Mesenchymal stem cell (in vitro differentiated cells and primary cell): ENCODE data around the gene CALR.
A peak's percentile ranks its signal among the peaks of the same experiment; 100 is the strongest.

Experiments
- DNase-seq: peaks from one replicate; pipeline ENCODE4 v3.0.0-alpha.2; 2013
- H2AFZ ChIP-seq: one replicate; pipeline ENCODE4 v1.6.1; 2013; ENCODE audit warnings: low read depth, mild to moderate bottlenecking, control low read depth, inconsistent platforms, low read length, moderate library complexity
- H2AK5ac ChIP-seq: 2 replicates; pipeline ENCODE4 v1.6.1; 2013; ENCODE audit warnings: low read length, moderate library complexity, mild to moderate bottlenecking, inconsistent platforms; ENCODE audit not compliant: severe bottlenecking
- H2BK120ac ChIP-seq: one replicate; pipeline ENCODE4 v1.6.1; 2013; ENCODE audit warnings: low read depth, mild to moderate bottlenecking, inconsistent platforms, low read length, moderate library complexity
- H2BK12ac ChIP-seq, 2 experiments: one replicate each; pipeline ENCODE4 v1.6.1; 2013; ENCODE audit warnings: inconsistent platforms in 2 of 2, low read length in 2 of 2, mild to moderate bottlenecking in 2 of 2, moderate library complexity in 2 of 2, control low read depth in 1 of 2
- H2BK15ac ChIP-seq: one replicate; pipeline ENCODE4 v1.6.1; 2013; ENCODE audit warnings: mild to moderate bottlenecking, low read depth, inconsistent platforms; ENCODE audit not compliant: poor library complexity, severe bottlenecking
- H2BK5ac ChIP-seq: 2 replicates; pipeline ENCODE4 v1.6.1; 2013; ENCODE audit warnings: low read depth, mild to moderate bottlenecking, low read length, control low read depth, inconsistent platforms; ENCODE audit not compliant: poor library complexity, severe bottlenecking
- H3K14ac ChIP-seq, 2 experiments: one replicate each; pipeline ENCODE4 v1.6.1; 2013; ENCODE audit warnings: inconsistent platforms in 2 of 2, low read length in 2 of 2, control low read depth in 1 of 2, mild to moderate bottlenecking in 1 of 2, moderate library complexity in 1 of 2
- H3K18ac ChIP-seq, 2 experiments: one replicate each; pipeline ENCODE4 v1.6.1; 2013; ENCODE audit warnings: inconsistent platforms in 2 of 2, low read length in 2 of 2, control low read depth in 1 of 2, low read depth in 1 of 2, mild to moderate bottlenecking in 1 of 2
- H3K23ac ChIP-seq, 2 experiments: one replicate each; pipeline ENCODE4 v1.6.1; 2013; ENCODE audit warnings: inconsistent platforms in 2 of 2, low read length in 2 of 2, mild to moderate bottlenecking in 2 of 2, moderate library complexity in 2 of 2, control low read depth in 1 of 2
- H3K27ac ChIP-seq: 2 replicates; pipeline ENCODE4 v1.5.1; 2013; ENCODE audit warnings: mild to moderate bottlenecking, moderate library complexity, low read length, control low read depth, inconsistent platforms; ENCODE audit not compliant: poor library complexity, severe bottlenecking
- H3K27me3 ChIP-seq, 2 experiments: 2 replicates each; pipeline versions ENCODE4 v1.6.1 to v1.7.0; 2013; ENCODE audit warnings: low read length in 2 of 2, mild to moderate bottlenecking in 2 of 2, moderate library complexity in 2 of 2, control low read depth in 1 of 2, inconsistent platforms in 1 of 2; ENCODE audit not compliant: control insufficient read depth in 1 of 2, insufficient read depth in 1 of 2
- H3K36me3 ChIP-seq, 2 experiments: 2 replicates each; pipeline versions ENCODE4 v1.6.1 to v1.7.0; 2013; ENCODE audit warnings: low read length in 2 of 2, control low read depth in 1 of 2, inconsistent platforms in 1 of 2, low read depth in 1 of 2, mild to moderate bottlenecking in 1 of 2; ENCODE audit not compliant: insufficient read depth in 2 of 2, control insufficient read depth in 1 of 2
- H3K4ac ChIP-seq, 2 experiments: one replicate each; pipeline ENCODE4 v1.6.1; 2013; ENCODE audit warnings: inconsistent platforms in 2 of 2, low read length in 2 of 2, mild to moderate bottlenecking in 2 of 2, moderate library complexity in 2 of 2, control low read depth in 1 of 2, low read depth in 1 of 2
- H3K4me1 ChIP-seq: 2 replicates; pipeline ENCODE4 v1.6.1; 2013; ENCODE audit warnings: low read depth, low read length, control low read depth; ENCODE audit not compliant: control insufficient read depth, insufficient read depth
- H3K4me2 ChIP-seq: 2 replicates; pipeline ENCODE4 v1.6.1; 2013; ENCODE audit warnings: low read length, mild to moderate bottlenecking, inconsistent platforms; ENCODE audit not compliant: poor library complexity, severe bottlenecking
- H3K4me3 ChIP-seq, 2 experiments: 2 replicates each; pipeline versions ENCODE4 v1.5.1 to v1.7.0; 2013; ENCODE audit warnings: low read length in 2 of 2, mild to moderate bottlenecking in 2 of 2, control low read depth in 1 of 2, low read depth in 1 of 2; ENCODE audit not compliant: insufficient read depth in 1 of 2
- H3K79me1 ChIP-seq: replicated peaks from 2 replicates; pipeline ENCODE4 v1.6.1; 2013; ENCODE audit warnings: mild to moderate bottlenecking, control low read depth, low read length, inconsistent platforms; ENCODE audit not compliant: poor library complexity, severe bottlenecking
- H3K9ac ChIP-seq: 2 replicates; pipeline ENCODE4 v1.7.0; 2013; ENCODE audit warnings: mild to moderate bottlenecking, low read length, moderate library complexity
- H3K9me3 ChIP-seq: 2 replicates; pipeline ENCODE4 v1.7.0; 2013; ENCODE audit warnings: mild to moderate bottlenecking, low read length; ENCODE audit not compliant: control insufficient read depth
- H4K8ac ChIP-seq: one replicate; pipeline ENCODE4 v1.6.1; 2013; ENCODE audit warnings: inconsistent platforms, mild to moderate bottlenecking, low read length, moderate library complexity
- H4K91ac ChIP-seq: one replicate; pipeline ENCODE4 v1.6.1; 2013; ENCODE audit warnings: mild to moderate bottlenecking, low read length, inconsistent platforms
- WGBS: methylation state at CpG from one replicate; pipeline ENCODE4 v1.1.7; 2013; ENCODE audit warnings: mixed read lengths; 5-methylcytosine and 5-hydroxymethylcytosine counted together

The CALR gene

GRCh38 chr19:12965017-12965811 is 26.8 kb downstream of the CALR start:
- Histone ChIP-seq H3K18ac (peak overlapping the region; percentile 66 to 77), H2BK120ac (peak overlapping the region; percentile 87), H2BK15ac (no peak overlapping the region), H4K8ac (peak overlapping the region; percentile 61), H3K9ac (peak overlapping the region; percentile 86), H3K4me1 (peaks cover 11% of the 10 kb centered on the region), H3K4me2 (peak overlapping the region; percentile 86), H3K27me3 (no peaks in the 10 kb centered on the region), H3K36me3 (no peaks in the 10 kb centered on the region), H2BK5ac (no peak overlapping the region), H3K9me3 (no peaks in the 10 kb centered on the region), H2AFZ (peak overlapping the region; percentile 100), H3K4ac (no peak overlapping the region), H2AK5ac (no peak overlapping the region), H3K23ac (no peak overlapping the region), H3K79me1 (no peaks in the 10 kb centered on the region), H3K4me3 (peak overlapping the region; percentile 36 to 85), H4K91ac (peak overlapping the region; percentile 25), H2BK12ac (peak overlapping the region in 1 of 2 experiments; percentile 83), H3K14ac (no peak overlapping the region), H3K27ac (no peak overlapping the region)
- DNase-seq: peak; percentile 74
- WGBS: under 1% methylated on average over 30 of the region's 34 CpGs

GRCh38 chr19:12965812-12966135 is 27.4 kb downstream of the CALR start:
- Histone ChIP-seq H2BK5ac (no peak overlapping the region), H3K4me1 (peaks cover 11% of the 10 kb centered on the region), H3K4me2 (peak overlapping the region; percentile 86), H3K4ac (no peak overlapping the region), H4K91ac (no peak overlapping the region), H2BK120ac (peak overlapping the region; percentile 87), H2BK12ac (no peak overlapping the region), H4K8ac (no peak overlapping the region), H3K9me3 (no peaks in the 10 kb centered on the region), H3K27ac (no peak overlapping the region), H3K14ac (no peak overlapping the region), H3K36me3 (no peaks in the 10 kb centered on the region), H2AK5ac (no peak overlapping the region), H2AFZ (peak overlapping the region; percentile 94), H3K27me3 (no peaks in the 10 kb centered on the region), H3K4me3 (peak overlapping the region in 1 of 2 experiments; percentile 85), H3K9ac (no peak overlapping the region), H3K23ac (no peak overlapping the region), H3K79me1 (no peaks in the 10 kb centered on the region), H2BK15ac (no peak overlapping the region), H3K18ac (no peak overlapping the region)
- 96% methylated on average over 5 of the region's 8 CpGs for WGBS
- DNase-seq: no peak

DNA sequence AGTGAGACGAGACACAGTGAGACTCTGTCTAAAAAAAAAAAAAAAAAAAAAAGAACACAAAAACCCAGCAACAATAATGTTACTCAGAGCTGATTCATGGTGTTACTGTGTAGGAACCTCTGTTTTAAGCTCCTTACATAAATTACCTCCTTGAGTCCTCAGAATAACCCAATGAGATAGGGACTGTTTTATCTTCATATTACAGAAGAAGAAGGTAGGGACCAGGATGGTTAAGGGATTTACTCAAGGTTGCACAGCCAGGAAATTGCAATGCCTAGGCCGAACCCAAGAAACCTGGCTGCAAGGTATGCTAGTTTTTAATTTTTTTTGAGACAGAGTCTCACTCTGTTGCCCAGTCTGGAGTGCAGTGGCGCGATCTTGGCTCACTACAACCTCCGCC is 29.5 kb downstream of the CALR start:
- no peak overlapping the region for H3K23ac ChIP-seq
- no peak for DNase-seq
- H2BK5ac ChIP-seq: no peak overlapping the region
- peaks cover 11% of the 10 kb centered on the region for H3K4me1 ChIP-seq
- H2AFZ ChIP-seq: no peak overlapping the region
- H2BK12ac ChIP-seq: no peak overlapping the region
- H3K9ac ChIP-seq: no peak overlapping the region
- no peak overlapping the region for H3K4me3 ChIP-seq
- H3K4ac ChIP-seq: no peak overlapping the region
- H3K14ac ChIP-seq: no peak overlapping the region
- H3K18ac ChIP-seq: no peak overlapping the region
- WGBS: 96% methylated on average over 4 of the region's 5 CpGs
- H3K9me3 ChIP-seq: no peaks in the 10 kb centered on the region
- H4K8ac ChIP-seq: no peak overlapping the region
- no peaks in the 10 kb centered on the region for H3K36me3 ChIP-seq
- H3K79me1 ChIP-seq: no peaks in the 10 kb centered on the region
- H3K4me2 ChIP-seq: no peak overlapping the region
- H3K27me3 ChIP-seq: no peaks in the 10 kb centered on the region
- H3K27ac ChIP-seq: no peak overlapping the region
- no peak overlapping the region for H2BK15ac ChIP-seq
- H4K91ac ChIP-seq: no peak overlapping the region
- H2AK5ac ChIP-seq: no peak overlapping the region
- no peak overlapping the region for H2BK120ac ChIP-seq

DNA sequence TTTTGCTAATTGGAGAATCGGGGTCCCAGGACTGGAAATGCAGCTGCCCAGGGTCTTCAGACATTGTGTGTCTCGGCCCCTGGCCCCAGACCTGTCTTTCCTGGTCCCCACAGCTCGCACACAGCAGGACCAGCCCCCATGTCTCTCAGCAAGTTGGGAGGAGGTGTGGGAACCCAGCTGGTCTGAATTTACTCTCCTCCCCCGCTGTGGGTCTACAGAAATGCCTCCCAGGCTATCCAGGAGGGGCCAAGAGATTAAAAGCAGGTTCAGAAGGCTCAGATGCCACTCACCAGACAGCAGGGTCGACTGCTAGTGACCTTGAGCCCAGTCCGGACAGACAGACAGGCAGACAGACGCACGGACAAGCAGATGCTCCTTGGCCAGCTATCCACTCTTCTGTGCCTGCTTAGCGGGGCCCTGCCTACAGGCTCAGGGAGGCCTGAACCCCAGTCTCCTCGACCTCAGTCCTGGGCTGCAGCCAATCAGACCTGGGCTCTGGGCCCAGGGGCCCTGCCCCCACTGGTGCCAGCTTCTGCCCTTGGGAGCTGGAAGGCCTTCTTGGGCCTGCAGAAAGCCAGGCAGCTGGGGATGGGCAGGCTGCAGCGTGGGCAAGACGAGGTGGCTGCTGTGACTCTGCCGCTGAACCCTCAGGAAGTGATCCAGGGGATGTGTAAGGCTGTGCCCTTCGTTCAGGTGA is 31.0 kb downstream of the CALR start, which contains the start of gene DAND5:
Gene DAND5, plus strand, starts transcription at position 285 of the 697 bp plus-strand sequence. Its CDS starts 85 bp downstream, at position 370.
- Histone ChIP-seq H3K4me1 (peaks cover 11% of the 10 kb centered on the region), H3K27me3 (no peaks in the 10 kb centered on the region), H3K79me1 (no peaks in the 10 kb centered on the region), H4K8ac (no peak within 1 kb of the TSS), H3K4ac (no peak within 1 kb of the TSS), H4K91ac (peak within 1 kb of the TSS; percentile 47), H3K14ac (no peak within 1 kb of the TSS), H2BK120ac (no peak within 1 kb of the TSS), H2BK5ac (no peak within 1 kb of the TSS), H3K4me3 (no peak within 1 kb of the TSS), H3K9me3 (no peaks in the 10 kb centered on the region), H2BK12ac (no peak within 1 kb of the TSS), H3K36me3 (no peaks in the 10 kb centered on the region), H2AFZ (no peak within 1 kb of the TSS), H3K27ac (no peak within 1 kb of the TSS), H2BK15ac (peak within 1 kb of the TSS; percentile 13), H2AK5ac (no peak within 1 kb of the TSS), H3K4me2 (no peak within 1 kb of the TSS), H3K23ac (no peak within 1 kb of the TSS), H3K9ac (no peak within 1 kb of the TSS), H3K18ac (no peak within 1 kb of the TSS)
- 69% methylated on average over 14 of the region's 14 CpGs for WGBS
- DNase-seq: no peak
